ENCODE results near the gene CSNK2A1.

The CSNK2A1 gene

DNA sequence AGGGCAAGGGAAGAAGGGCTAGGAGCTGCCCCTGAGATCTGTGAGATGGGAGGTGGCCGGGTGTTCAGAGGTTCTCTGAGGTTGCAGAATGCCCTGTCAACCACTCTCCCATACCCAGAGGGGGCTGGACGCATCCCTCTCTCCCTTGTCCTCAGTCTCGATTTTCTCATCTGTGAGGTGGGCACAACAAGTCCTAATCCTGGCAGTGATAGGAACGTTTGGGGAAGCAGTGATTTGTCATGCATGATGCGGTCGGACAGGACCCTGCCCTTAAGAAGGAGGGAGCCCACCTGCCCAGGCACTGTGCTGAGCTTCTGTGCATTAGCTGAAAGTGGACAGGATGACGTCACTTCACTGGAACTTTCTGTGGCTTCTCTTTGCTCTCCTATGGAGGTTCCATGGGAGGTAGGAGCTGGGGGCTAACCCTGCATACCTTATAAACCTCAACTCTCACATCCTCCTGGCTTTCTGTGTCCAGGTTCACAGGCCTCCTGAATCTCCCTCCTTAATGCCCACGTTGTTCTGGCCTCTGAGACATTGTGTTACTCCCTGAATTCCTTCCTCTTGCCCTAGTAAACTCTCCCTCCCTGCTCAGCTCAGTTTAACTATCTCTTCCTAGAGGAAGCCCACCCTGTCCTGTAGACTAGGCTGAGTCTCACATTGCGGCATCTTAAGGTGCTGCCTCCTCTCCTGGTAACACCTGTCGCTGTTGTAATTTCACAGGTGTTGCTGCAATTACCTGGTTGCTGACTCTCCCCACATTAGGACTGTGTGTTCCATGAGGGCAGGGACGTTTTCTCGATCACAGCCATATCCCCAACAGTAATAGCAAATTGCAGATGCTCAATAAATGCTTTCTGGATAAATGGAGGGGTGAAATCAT is 30.1 kb upstream of the CSNK2A1 start:
- TF ChIP-seq, protein P1, sequence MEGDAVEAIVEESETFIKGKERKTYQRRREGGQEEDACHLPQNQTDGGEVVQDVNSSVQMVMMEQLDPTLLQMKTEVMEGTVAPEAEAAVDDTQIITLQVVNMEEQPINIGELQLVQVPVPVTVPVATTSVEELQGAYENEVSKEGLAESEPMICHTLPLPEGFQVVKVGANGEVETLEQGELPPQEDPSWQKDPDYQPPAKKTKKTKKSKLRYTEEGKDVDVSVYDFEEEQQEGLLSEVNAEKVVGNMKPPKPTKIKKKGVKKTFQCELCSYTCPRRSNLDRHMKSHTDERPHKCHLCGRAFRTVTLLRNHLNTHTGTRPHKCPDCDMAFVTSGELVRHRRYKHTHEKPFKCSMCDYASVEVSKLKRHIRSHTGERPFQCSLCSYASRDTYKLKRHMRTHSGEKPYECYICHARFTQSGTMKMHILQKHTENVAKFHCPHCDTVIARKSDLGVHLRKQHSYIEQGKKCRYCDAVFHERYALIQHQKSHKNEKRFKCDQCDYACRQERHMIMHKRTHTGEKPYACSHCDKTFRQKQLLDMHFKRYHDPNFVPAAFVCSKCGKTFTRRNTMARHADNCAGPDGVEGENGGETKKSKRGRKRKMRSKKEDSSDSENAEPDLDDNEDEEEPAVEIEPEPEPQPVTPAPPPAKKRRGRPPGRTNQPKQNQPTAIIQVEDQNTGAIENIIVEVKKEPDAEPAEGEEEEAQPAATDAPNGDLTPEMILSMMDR (IDR thresholded peaks at IDR 0.05; ENCODE audit: low read depth, low read length) = no peak

DNA sequence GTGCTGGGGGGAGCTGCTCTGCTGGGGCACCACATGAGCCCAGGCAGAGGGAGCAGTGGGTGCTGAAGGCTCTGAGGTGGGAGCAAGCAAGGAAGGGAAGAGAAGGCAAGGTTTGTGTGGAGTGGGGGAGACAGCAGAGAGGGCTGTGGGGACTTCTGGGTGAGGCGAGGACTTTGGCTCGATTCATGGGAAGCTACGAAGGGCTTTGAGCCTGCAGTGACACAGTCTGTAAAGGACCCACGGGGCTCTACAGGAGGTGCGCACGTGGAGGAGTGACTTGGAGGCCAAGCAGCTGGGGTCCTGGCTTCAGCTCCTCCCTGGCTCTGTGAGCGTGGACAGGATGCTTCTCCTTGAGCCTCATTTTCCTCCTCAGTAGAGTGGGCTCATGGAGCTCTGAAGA is 29.1 kb upstream of the CSNK2A1 start:
- TF ChIP-seq, protein P1 (IDR thresholded peaks at IDR 0.05; ENCODE audit: low read depth, low read length) = no peak
- no peak overlapping the region for H3K4me3 ChIP-seq (ENCODE audit: low read depth, low read length)

More for the DNA sequence above, 30.1 kb upstream of the CSNK2A1 start:
- H3K4me3 ChIP-seq (ENCODE audit: low read depth, low read length) = no peak overlapping the region

DNA sequence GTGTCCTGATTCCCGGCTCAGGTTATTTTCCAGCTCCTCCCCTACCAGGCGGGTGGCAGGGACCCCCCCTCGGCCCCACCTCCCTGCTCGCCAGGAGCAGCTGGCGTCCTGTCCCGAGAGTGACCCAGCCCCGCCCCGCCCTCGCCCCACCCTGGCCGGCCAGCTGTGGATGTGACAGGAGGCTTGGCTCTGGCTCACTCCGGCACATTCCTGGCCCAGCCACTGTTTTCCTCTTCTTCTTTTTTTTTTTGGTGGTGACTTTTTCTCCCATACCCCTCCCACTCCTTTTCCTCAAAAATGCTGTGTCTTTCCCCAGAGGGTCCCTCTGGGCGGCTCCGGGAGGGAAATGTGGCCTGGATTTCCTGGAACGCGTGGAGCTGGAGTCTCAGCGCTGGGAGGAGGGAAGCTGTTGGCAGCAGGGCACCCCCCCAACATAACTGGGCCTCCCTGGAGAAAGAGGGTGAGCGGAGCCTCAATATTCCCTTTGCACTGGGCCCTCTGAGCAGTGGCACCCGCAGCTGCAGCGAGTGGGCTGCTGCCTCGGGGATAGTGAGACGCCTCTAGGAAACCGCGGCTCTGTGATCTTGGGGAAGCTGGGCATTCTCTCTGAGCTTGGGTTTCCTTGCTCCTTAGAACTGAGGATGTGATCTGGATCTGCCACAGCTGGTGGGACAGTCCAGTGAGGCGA is 28.3 kb upstream of the CSNK2A1 start:
- H3K4me3 ChIP-seq (ENCODE audit: low read depth, low read length) = no peak overlapping the region
- TF ChIP-seq, protein P1 (IDR thresholded peaks at IDR 0.05; ENCODE audit: low read depth, low read length) = no peak

DNA sequence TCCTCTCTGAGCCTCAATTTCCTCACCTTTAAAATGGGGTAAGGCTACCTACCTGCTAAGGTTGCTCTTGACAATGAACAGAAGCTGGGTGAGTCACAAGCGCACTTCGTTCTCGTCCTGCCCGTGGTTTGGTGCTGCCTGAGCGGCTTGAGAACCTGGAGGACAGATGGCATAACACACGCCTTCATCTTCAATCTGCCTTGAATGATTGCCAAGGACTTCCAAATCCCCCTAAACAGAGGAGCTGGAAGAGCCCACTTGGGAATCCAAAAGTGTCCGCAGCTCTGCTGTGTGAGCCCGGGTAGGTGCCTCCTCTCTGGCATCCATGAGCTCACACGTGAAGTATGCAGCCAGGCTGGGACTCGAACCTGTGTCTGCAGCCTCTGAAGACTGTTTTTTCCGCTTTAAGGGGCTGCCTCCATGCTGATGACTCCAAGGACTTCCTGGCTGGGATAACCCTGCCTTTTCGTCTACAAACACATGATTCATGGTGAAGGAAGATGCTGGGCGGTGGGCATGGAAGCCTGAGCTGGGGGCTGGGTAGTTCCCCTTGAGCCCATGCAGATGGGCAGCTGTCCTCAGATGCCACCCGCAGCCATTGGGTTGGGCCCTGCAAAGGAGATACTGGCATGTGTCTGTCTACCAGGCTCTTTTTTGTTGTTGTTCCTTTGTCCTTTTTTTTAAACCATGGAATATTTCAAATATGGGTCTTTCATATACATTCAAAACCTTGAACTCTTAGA is 25.3 kb upstream of the CSNK2A1 start:
- TF ChIP-seq, protein P1 (IDR thresholded peaks at IDR 0.05; ENCODE audit: low read depth, low read length) = no peak

DNA sequence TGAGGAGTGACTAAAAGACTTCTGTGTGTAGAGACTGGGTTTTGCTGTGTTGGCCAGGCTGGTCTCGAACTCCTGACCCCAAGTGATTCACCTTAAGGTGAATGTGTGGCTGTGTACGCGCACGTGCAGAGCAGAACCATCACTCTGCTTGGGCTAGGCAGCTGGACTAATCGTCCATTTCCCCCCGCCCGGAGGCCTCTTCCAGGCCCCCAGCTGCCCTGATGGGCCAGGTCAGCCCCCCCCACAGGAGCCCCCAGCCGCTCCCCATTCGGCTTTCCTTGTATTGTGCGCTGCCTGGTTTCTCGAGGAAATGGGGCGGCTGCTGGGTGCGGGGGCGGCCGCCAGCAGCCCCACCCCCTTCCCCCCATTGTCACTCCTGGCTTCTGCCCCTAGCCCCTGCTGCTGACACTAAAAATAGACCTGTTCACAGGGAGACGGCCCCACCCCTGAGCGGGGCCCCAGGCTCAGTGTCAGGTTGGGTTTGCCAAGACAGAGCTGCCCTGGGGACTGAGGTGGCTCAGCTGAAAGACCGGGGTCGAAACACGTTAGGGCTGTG is 24.6 kb upstream of the CSNK2A1 start:
- TF ChIP-seq, protein P1 (IDR thresholded peaks at IDR 0.05; ENCODE audit: low read depth, low read length) = no peak
- no peak overlapping the region for H3K4me3 ChIP-seq (ENCODE audit: low read depth, low read length)

More for the DNA sequence above, 25.3 kb upstream of the CSNK2A1 start:
- no peak overlapping the region for H3K4me3 ChIP-seq (ENCODE audit: low read depth, low read length)

DNA sequence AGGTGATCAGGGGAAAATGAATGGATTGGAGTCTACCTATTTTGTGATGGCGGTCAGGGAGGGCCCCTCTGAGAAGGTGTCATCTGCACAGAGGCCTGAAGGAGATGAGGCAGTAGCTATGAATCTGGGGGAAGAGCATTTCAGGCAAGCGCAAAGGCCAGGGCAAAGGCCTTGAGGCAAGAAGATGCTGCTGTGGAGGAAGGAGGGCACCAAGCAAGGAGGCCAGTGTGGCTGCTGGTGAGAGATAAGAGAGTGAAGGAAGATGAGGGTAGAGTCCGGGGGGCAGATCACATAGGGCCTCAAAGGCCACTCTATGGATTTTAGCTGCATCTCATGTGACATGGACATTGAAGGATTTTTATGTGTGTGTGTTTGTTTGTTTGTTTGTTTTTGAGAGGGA is 20.6 kb upstream of the CSNK2A1 start:
- H3K4me3 ChIP-seq (ENCODE audit: low read depth, low read length) = no peak overlapping the region
- TF ChIP-seq, protein P1 (IDR thresholded peaks at IDR 0.05; ENCODE audit: low read depth, low read length) = no peak

All from WI38 (cell line).